Suprapubic skin (tissue), 4 donors: ENCODE measurements around the gene CDH11. TPM values are rescaled to one million over a fixed set of nuclear protein-coding genes. Genes with fewer than 3 reads are reported as not detected.

Source experiments
- DNase-seq, 2 donors: peaks; one replicate each; pipeline ENCODE4 v3.0.0-alpha.2; 2019; ENCODE audit warnings: low spot score in 2 of 2
- H3K27ac ChIP-seq: fragments of 200-600 bp; sonication (generic); one replicate; pipeline ENCODE4 v1.5.1; 2019
- H3K27me3 ChIP-seq: fragments of 200-600 bp; sonication (generic); one replicate; pipeline ENCODE4 v1.5.1; 2019
- H3K36me3 ChIP-seq: fragments of 200-600 bp; sonication (generic); one replicate; pipeline ENCODE4 v1.5.1; 2019
- H3K4me1 ChIP-seq: fragments of 200-600 bp; sonication (generic); one replicate; pipeline ENCODE4 v1.5.1; 2019
- H3K4me3 ChIP-seq: fragments of 200-600 bp; sonication (generic); one replicate; pipeline ENCODE4 v1.5.1; 2019; ENCODE audit warnings: mild to moderate bottlenecking
- H3K9me3 ChIP-seq: fragments of 200-600 bp; sonication (generic); one replicate; pipeline ENCODE4 v1.5.1; 2019
- EP300 ChIP-seq: sonication (generic); formaldehyde crosslinking; IDR thresholded peaks from one replicate; pipeline ENCODE4 v1.6.1; 2017; ENCODE audit warnings: antibody characterized with exemption
- POLR2A ChIP-seq, 2 donors: fragments of 450-650 bp; IDR thresholded peaks; one replicate each; pipeline ENCODE4 v1.6.1; 2017; ENCODE audit warnings: antibody characterized with exemption in 2 of 2, mild to moderate bottlenecking in 2 of 2, moderate library complexity in 2 of 2
- POLR2AphosphoS5 ChIP-seq, 3 donors: sonication (generic); formaldehyde crosslinking; IDR thresholded peaks; one replicate each; pipeline ENCODE4 v1.6.1; 2017; ENCODE audit warnings: antibody characterized with exemption in 3 of 3
- WGBS: methylation state at CpG from one replicate; pipeline ENCODE4 v1.1.5; 2018; 5-methylcytosine and 5-hydroxymethylcytosine counted together
- total RNA-seq, 4 donors: library from RNA; depleted of rRNA; stranded (reverse); fragments of >200 nt; gene quantifications; one replicate each; pipeline ENCODE4 v1.1.0, GENCODE V29; 2016
- TF ChIP-seq, protein P1 (sequence below), 2 donors: fragments of 200-600 bp in 1 of 2; fragments of 450-650 bp in 1 of 2; sonication (generic) in 1 of 2; IDR thresholded peaks; one replicate each; pipeline ENCODE4 v1.5.1; 2016 to 2019; ENCODE audit warnings: antibody characterized with exemption in 2 of 2, mild to moderate bottlenecking in 1 of 2, moderate library complexity in 1 of 2

The CDH11 gene
- total RNA-seq, 4 donors from 2014 or later, result 10.3 to 41.4 (median 25.8) TPM

DNA sequence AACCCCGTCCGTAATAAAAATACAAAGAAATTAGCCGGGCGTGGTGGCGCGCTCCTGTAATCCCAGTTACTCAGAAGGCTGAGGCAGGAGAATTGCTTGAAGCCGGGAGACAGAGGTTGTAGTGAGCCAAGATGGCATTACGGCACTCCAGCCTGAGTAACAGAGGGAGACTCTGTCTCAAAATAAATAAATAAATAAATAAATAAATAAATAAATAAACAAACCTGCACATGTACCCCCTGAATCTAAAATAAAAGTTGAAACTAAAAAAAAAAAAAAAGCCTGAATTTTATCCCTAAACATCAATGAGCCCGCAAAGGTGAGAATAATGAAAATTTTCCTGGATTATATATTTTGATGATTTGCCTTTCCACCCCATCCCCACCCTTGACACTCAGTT lies 124.7 kb downstream of the CDH11 start:
- Histone ChIP-seq H3K9me3 (no peaks in the 10 kb centered on the region), H3K27me3 (no peaks in the 10 kb centered on the region), H3K4me1 (no peaks in the 10 kb centered on the region), H3K4me3 (no peak overlapping the region), H3K27ac (no peak overlapping the region), H3K36me3 (peaks cover 4% of the 10 kb centered on the region)
- DNase-seq, result no peak
- TF ChIP-seq, protein P1, sequence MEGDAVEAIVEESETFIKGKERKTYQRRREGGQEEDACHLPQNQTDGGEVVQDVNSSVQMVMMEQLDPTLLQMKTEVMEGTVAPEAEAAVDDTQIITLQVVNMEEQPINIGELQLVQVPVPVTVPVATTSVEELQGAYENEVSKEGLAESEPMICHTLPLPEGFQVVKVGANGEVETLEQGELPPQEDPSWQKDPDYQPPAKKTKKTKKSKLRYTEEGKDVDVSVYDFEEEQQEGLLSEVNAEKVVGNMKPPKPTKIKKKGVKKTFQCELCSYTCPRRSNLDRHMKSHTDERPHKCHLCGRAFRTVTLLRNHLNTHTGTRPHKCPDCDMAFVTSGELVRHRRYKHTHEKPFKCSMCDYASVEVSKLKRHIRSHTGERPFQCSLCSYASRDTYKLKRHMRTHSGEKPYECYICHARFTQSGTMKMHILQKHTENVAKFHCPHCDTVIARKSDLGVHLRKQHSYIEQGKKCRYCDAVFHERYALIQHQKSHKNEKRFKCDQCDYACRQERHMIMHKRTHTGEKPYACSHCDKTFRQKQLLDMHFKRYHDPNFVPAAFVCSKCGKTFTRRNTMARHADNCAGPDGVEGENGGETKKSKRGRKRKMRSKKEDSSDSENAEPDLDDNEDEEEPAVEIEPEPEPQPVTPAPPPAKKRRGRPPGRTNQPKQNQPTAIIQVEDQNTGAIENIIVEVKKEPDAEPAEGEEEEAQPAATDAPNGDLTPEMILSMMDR (IDR thresholded peaks at IDR 0.05), result no peak
- TF ChIP-seq POLR2AphosphoS5 (IDR thresholded peaks at IDR 0.05), result no peak
- no peak for TF ChIP-seq EP300
- no peak for TF ChIP-seq POLR2A (IDR thresholded peaks at IDR 0.05)
- WGBS, result 94% methylated on average over 9 of the region's 9 CpGs

DNA sequence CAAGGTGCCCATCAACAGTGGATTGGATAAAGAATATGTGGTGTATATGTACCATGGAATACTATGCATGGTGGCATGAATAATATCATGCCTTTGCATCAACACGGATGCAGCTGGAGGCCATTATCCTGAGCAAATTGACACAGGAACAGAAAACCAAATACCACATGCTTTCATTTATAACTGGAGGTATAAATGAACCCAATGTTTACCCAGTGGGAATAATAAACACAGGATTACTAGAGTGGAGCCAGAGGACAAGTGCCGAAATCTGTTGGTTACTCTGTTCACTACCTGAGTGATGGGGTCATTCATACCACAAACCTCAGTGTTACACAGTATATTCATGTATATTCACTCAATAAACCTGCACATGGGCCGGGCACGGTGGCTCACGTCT lies 125.2 kb downstream of the CDH11 start:
- H3K27ac ChIP-seq, result no peak overlapping the region
- WGBS, result 88% methylated on average over 5 of the region's 5 CpGs
- DNase-seq, result no peak
- no peak overlapping the region for H3K4me3 ChIP-seq
- H3K9me3 ChIP-seq, result no peaks in the 10 kb centered on the region
- no peaks in the 10 kb centered on the region for H3K4me1 ChIP-seq
- TF ChIP-seq POLR2A (IDR thresholded peaks at IDR 0.05), result no peak
- TF ChIP-seq, protein P1 (IDR thresholded peaks at IDR 0.05), result no peak
- no peak for TF ChIP-seq POLR2AphosphoS5 (IDR thresholded peaks at IDR 0.05)
- no peak for TF ChIP-seq EP300
- peaks cover 4% of the 10 kb centered on the region for H3K36me3 ChIP-seq
- H3K27me3 ChIP-seq, result no peaks in the 10 kb centered on the region

DNA sequence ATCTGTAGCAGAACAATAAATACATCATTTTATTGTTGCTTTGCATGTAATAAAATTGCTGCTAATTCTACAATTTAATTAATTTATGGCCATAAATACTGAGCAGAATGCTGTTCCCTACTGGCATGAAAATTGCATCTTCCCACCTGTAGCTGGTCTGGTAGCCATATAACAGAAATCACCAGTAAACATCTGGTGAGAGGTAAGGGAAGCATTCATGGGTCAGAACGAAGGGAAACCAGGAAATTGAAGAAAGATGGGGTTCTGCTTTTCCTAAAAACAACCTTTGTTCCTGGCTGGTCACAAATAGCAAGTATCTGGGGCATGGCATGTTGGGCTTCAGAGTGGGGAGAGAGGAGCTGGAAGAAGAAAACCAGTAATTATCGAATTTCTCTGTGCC lies 128.4 kb downstream of the CDH11 start:
- Histone ChIP-seq H3K9me3 (no peaks in the 10 kb centered on the region), H3K36me3 (peaks cover 3% of the 10 kb centered on the region), H3K4me1 (peaks cover 3% of the 10 kb centered on the region), H3K4me3 (no peak overlapping the region), H3K27ac (no peak overlapping the region), H3K27me3 (no peaks in the 10 kb centered on the region)
- TF ChIP-seq, protein P1 (IDR thresholded peaks at IDR 0.05), result no peak
- TF ChIP-seq POLR2A (IDR thresholded peaks at IDR 0.05), result no peak
- WGBS, result 50% methylated on average over 2 of the region's 2 CpGs
- no peak for DNase-seq

DNA sequence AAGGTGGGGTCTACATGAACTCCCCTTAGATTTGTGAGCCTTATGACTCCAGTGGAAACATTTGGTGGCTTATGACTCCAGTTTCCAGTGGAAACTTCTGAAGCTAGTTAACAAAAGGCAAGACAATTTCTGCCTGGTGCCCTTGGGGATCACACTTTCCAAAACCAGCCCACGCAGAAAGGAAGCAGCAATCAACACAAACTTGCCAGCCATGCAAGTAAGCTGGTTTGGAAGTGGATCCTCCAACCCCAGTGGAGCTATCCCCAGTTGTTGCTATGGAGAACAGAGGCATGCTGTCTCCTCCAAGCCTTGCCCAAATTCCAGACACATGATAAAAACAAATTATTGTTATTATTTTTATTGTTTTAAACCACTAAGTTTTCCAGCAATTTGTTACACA lies 130.9 kb downstream of the CDH11 start:
- no peaks in the 10 kb centered on the region for H3K9me3 ChIP-seq
- H3K27me3 ChIP-seq, result no peaks in the 10 kb centered on the region
- TF ChIP-seq POLR2A (IDR thresholded peaks at IDR 0.05), result no peak
- TF ChIP-seq, protein P1 (IDR thresholded peaks at IDR 0.05), result no peak
- TF ChIP-seq POLR2AphosphoS5 (IDR thresholded peaks at IDR 0.05), result no peak
- TF ChIP-seq EP300, result no peak
- H3K27ac ChIP-seq, result no peak overlapping the region
- peaks cover 3% of the 10 kb centered on the region for H3K4me1 ChIP-seq
- no peak for DNase-seq
- no peak overlapping the region for H3K4me3 ChIP-seq
- WGBS, result 63% methylated on average over 1 of the region's 1 CpG
- H3K36me3 ChIP-seq, result peaks cover 11% of the 10 kb centered on the region

DNA sequence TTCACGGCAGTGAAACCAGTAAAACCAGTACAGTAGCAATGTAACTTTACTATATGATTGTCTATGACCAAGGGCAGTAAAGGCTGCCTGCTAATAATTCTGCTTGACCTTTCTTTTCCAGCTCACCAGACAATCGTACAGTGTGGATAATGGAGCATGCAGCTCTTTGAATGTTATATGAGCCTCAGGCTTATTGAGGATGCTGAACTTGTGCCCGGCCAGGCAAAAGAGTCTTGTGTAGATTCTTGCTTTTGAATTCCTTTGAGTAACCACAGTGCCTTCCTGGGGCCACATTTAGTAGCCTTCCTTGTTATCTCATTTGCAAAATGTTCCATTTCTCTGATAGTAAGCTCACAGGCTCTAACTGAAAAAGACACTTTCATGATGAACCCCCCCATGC lies 131.8 kb downstream of the CDH11 start:
- WGBS, result 64% methylated on average over 3 of the region's 3 CpGs
- H3K36me3 ChIP-seq, result peaks cover 11% of the 10 kb centered on the region
- H3K4me3 ChIP-seq, result no peak overlapping the region

More for the DNA sequence above, 131.8 kb downstream of the CDH11 start:
- Histone ChIP-seq H3K9me3 (no peaks in the 10 kb centered on the region), H3K27me3 (no peaks in the 10 kb centered on the region), H3K27ac (no peak overlapping the region), H3K4me1 (peaks cover 3% of the 10 kb centered on the region)
- TF ChIP-seq POLR2A (IDR thresholded peaks at IDR 0.05) (no peak), EP300 (no peak), POLR2AphosphoS5 (IDR thresholded peaks at IDR 0.05) (no peak)
- TF ChIP-seq, protein P1 (IDR thresholded peaks at IDR 0.05), result no peak
- DNase-seq, result no peak
